RWPE1 (cell line): ENCODE measurements around the gene CRB2.

ENCODE experiments used
- CTCF ChIA-PET: fragments of 350-600 bp; sonication (Branson Sonifier 250); formaldehyde crosslinking; extraction: SDS; loops from one replicate; lab custom pipeline; 2021; lab: Yijun Ruan, JAX
- POLR2A ChIA-PET: fragments of 400-600 bp; formaldehyde crosslinking; extraction: SDS; loops from one replicate; lab custom pipeline; 2020; ENCODE audit warnings: antibody characterized with exemption; ENCODE audit not compliant: low non-redundant PET; lab: Yijun Ruan, JAX
- DNase-seq: peaks from one replicate; pipeline ENCODE4 v3.0.0; 2012; ENCODE audit warnings: low spot score
- H3K27ac ChIP-seq: fragments of 450-650 bp; 2 replicates; pipeline ENCODE4 v1.5.1; 2017
- TF ChIP-seq, protein P1 (sequence below): fragments of 450-650 bp; conservative IDR thresholded peaks from 2 replicates; pipeline ENCODE4 v1.5.1; 2017; ENCODE audit warnings: low read depth, mild to moderate bottlenecking

Gene CRB2

DNA sequence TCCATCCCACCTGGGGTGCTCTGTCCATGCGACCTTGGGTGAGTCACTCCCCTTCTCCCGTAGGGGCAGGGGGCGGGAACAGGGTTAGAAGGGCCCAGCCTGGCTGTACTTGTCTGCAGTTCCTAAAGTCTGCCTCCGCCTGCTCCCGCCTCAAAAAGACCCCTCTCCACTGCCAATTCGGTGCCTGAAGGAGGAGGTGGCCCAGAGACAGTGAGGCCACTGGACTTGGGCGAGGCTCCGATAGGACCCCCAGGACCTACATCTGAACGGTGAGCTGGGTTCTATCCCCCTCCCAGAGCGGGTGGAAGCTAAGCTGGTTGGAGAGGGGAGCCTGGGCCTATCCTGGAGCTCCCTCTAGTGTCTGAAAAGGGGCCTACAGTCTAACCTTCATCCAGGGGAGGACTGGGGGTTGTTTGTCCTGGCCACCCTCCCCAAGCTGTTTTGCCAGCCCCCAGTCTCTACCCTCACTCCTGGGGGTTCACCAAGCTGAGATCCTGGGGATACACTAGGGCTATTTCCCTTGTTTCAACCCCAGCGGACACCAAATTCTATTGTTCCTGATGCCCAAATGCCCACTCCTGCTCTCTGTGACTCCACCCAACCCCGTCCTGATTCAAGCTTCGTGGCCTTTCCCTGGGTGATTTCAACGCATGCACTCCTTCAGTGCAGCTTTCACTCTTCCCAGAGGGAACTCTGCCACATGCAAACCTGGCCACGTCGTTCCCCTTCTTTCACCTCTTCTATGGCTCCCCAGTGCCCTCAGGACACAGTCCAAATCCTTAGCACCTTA lies 6.1 kb upstream of the CRB2 start:
- peak; percentile 92 for DNase-seq
- ChIA-PET POLR2A (no interaction called here), CTCF (interaction anchor here (0.5 to 3.6 kb wide), 69 partner anchors 8 to 1129 kb away, joined by 3 to 75 read pairs (median 4); no protein-coding TSS in a partner anchor)
- no peak overlapping the region for H3K27ac ChIP-seq
- TF ChIP-seq, protein P1, sequence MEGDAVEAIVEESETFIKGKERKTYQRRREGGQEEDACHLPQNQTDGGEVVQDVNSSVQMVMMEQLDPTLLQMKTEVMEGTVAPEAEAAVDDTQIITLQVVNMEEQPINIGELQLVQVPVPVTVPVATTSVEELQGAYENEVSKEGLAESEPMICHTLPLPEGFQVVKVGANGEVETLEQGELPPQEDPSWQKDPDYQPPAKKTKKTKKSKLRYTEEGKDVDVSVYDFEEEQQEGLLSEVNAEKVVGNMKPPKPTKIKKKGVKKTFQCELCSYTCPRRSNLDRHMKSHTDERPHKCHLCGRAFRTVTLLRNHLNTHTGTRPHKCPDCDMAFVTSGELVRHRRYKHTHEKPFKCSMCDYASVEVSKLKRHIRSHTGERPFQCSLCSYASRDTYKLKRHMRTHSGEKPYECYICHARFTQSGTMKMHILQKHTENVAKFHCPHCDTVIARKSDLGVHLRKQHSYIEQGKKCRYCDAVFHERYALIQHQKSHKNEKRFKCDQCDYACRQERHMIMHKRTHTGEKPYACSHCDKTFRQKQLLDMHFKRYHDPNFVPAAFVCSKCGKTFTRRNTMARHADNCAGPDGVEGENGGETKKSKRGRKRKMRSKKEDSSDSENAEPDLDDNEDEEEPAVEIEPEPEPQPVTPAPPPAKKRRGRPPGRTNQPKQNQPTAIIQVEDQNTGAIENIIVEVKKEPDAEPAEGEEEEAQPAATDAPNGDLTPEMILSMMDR = peak; percentile 100

DNA sequence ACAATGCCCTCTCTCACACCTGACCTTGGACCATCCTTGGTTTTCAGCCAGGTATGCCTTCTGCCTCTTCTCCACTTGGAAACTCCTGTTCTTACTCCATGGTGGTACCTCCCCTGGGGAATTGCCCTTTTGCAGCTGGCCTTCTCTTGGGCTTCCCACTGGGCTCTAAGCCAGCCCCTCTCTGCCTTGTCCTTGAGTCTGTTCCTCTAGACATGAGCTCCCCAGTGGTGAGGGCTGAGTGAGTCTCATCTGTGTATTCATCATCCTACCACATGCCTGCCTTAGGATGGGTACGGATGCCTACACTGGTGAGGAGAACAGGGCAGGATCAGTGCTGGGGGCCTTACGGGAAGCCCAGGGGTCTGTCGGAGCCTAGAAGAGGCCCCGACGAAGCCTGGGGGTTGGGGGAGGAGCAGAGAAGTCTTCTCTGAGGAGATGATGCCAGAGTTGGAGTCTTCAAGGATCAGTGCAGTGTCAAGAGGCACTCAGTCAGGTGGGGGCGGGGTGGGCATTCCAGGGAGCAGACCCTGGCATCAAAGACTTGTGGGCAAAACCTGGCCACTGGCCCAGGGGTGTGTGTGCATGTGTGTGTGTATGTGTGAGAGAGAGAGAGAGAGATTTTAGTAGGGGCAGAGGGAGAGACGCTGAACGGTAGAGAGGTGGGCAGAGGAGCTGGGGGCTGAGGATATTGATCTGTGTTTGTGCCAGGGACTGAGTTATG lies 5.2 kb upstream of the CRB2 start:
- no peak overlapping the region for H3K27ac ChIP-seq
- TF ChIP-seq, protein P1 = no peak
- no peak for DNase-seq
- ChIA-PET POLR2A (no interaction called here), CTCF (interaction anchor here (0.5 to 3.6 kb wide), 42 partner anchors 9 to 331 kb away, joined by 3 to 75 read pairs (median 6); no protein-coding TSS in a partner anchor)

DNA sequence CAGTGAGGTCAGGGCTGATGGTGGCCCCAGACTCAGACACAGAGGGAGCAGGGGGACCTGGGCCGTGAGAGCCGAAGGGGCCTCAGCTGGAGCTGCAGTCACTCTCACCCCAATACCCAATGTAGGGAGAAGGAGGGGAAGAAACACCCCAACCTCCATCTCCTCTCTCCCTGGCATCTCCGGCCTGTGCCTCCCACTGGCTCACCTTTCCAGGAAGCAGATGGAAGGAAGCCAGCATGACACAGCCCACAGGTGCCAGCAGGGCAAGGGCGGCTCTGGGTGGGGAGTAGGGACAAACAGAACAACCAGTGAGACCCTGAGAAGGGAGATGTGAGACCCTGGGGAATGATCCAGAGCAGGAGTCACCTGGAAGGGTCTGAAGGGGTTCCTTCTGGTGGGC lies 3.0 kb upstream of the CRB2 start:
- POLR2A ChIA-PET = no interaction called here
- CTCF ChIA-PET = interaction anchor here (1.0 to 2.9 kb wide), 3 partner anchors 8 to 260 kb away, joined by 3 to 27 read pairs (median 7); no protein-coding TSS in a partner anchor
- no peak for DNase-seq

DNA sequence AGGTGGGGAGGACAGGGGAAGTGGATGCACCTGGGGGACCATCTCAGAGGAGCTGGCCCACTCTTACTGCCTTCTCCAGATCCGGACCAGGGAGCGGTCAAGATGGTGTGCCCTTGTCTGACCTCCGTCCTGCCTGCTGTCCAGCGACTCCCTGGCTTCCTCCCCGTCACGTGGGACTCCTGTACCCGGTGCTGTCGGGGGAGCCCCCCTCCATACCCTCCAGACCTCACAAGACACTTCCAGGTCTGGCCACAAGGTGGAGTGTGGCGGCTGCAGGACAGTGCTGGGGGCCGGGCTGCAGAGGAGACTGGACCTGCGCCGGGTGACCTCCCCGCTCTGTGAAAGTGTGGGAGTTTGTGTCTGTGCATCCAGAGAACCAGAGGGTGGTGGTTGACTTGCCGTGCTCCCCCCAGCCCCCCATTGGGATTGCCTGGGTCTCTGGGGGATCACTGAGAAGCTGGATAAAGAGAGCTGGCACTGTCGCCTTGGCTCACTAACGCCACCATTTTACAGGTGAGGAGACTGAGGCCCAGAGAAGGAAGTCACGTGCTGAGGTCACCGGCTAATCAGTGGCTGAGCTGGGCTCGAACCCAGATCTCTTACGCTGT lies 1.9 kb upstream of the CRB2 start:
- POLR2A ChIA-PET = no interaction called here

More for the DNA sequence above, 3.0 kb upstream of the CRB2 start:
- TF ChIP-seq, protein P1 = no peak
- no peak overlapping the region for H3K27ac ChIP-seq

DNA sequence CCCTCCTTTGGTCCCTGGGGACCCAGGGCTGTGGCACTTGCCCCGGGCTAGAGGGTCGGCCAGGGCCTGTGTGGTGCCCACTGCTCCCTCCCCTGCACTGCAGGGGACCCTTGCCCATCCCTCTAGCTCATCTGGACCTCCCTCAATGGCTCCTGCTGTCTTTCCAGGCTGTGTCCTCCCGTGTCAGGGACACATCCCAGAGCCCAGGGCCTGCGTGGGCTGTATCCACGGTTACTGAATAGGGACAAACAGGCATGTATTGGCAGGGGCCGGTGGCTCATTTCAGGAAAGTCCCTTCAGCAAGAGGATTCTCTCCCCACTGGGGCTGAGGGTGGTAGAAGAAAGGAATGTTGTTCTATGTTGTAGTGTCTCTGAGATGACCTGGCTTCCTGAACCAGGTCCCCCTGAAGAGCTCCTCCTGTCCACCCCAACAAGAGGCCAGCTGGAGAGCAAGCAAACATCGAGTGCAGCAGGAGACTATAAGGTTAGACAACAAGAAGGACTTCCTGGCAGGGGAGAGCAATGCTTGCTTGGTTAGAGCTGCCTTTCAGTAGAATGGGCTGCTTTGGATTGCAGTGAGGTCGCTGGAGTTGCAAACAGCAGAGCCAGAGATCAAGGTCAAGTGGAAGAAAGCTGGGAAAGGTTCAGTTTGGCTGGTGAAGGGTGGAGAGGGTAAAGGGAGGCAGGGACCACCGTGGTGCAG lies 1.0 kb upstream of the CRB2 start:
- ChIA-PET CTCF (interaction anchor here (0.5 to 2.9 kb wide), 17 partner anchors 9 to 905 kb away, joined by 3 to 27 read pairs (median 4); no protein-coding TSS in a partner anchor), POLR2A (interaction anchor here (0.8 kb wide), 1 partner anchor 36 kb away, joined by 3 read pairs; no protein-coding TSS in a partner anchor)
- no peak overlapping the region for H3K27ac ChIP-seq
- TF ChIP-seq, protein P1 = no peak
- no peak for DNase-seq

More for the DNA sequence above, 1.9 kb upstream of the CRB2 start:
- peak; percentile 83 for DNase-seq
- no peak overlapping the region for H3K27ac ChIP-seq
- CTCF ChIA-PET = interaction anchor here (0.5 to 2.9 kb wide), 21 partner anchors 9 to 904 kb away, joined by 3 to 27 read pairs (median 4); no protein-coding TSS in a partner anchor
- TF ChIP-seq, protein P1 = peak; percentile 97
